GM20000 (cell line): ENCODE measurements around the gene LLGL2.

Experiments used
- DNase-seq: peaks from one replicate; pipeline ENCODE4 v3.0.0; 2012; ENCODE audit warnings: low spot score
- TF ChIP-seq, protein P1 (sequence below): IDR thresholded peaks from 2 replicates; pipeline ENCODE4 v1.5.1; 2012; ENCODE audit warnings: mild to moderate bottlenecking, control low read depth; ENCODE audit errors: extremely low read depth, missing control alignments

The LLGL2 gene

DNA sequence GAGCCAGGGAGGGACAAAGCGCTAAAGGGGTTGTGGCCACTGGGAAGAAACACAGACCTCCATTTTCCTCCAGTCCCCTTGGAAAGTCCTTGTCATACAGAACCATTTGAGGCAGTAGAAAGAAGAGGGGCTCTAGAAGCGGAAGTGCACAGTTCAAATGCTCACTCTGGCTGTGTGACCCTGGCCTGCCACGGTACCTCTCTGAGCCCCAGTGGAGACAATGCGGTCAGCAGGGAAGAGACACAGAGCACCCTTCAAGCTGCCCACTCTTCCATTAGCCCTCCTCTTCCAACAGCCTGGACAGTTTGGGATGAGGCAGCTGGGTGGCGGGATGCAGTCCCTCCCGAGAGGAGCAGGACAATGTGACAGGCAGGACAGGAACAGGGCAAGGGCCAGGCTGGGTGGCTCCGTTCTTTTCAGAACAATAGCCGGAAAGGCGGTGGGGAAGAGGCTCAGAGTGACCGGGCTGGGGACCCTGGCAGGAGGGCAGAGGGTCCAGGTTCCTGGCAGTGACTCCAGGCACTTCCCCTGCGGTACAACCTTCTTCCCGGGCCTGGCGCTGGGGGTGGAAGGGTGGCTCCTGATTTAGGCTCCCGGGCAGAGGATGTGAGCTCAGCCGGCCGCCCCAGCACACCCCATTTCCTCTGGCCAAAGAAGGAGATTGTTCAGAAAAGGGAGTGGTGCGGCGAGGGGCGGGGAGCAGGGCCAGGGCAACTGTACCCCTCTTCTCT lies 15.8 kb upstream of the LLGL2 start:
- DNase-seq, result no peak

DNA sequence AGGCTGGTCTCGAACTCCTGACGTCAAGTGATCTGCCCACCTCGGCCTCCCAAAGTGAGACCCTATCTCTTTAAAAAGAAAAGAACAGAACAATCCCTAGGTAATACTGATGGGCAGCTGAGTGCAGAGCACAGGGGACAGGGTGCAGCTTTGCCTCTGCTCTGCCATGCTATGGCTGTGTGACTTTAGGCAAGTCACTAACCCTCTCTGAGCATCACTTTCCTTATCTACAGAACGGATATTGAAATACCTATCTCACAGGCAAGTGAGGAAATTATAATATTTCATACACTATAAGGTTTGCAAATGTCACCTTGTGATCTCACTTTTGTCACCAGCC lies 14.3 kb upstream of the LLGL2 start:
- no peak for DNase-seq
- TF ChIP-seq, protein P1, sequence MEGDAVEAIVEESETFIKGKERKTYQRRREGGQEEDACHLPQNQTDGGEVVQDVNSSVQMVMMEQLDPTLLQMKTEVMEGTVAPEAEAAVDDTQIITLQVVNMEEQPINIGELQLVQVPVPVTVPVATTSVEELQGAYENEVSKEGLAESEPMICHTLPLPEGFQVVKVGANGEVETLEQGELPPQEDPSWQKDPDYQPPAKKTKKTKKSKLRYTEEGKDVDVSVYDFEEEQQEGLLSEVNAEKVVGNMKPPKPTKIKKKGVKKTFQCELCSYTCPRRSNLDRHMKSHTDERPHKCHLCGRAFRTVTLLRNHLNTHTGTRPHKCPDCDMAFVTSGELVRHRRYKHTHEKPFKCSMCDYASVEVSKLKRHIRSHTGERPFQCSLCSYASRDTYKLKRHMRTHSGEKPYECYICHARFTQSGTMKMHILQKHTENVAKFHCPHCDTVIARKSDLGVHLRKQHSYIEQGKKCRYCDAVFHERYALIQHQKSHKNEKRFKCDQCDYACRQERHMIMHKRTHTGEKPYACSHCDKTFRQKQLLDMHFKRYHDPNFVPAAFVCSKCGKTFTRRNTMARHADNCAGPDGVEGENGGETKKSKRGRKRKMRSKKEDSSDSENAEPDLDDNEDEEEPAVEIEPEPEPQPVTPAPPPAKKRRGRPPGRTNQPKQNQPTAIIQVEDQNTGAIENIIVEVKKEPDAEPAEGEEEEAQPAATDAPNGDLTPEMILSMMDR, result no peak

More for the DNA sequence above, 15.8 kb upstream of the LLGL2 start:
- TF ChIP-seq, protein P1, result no peak

DNA sequence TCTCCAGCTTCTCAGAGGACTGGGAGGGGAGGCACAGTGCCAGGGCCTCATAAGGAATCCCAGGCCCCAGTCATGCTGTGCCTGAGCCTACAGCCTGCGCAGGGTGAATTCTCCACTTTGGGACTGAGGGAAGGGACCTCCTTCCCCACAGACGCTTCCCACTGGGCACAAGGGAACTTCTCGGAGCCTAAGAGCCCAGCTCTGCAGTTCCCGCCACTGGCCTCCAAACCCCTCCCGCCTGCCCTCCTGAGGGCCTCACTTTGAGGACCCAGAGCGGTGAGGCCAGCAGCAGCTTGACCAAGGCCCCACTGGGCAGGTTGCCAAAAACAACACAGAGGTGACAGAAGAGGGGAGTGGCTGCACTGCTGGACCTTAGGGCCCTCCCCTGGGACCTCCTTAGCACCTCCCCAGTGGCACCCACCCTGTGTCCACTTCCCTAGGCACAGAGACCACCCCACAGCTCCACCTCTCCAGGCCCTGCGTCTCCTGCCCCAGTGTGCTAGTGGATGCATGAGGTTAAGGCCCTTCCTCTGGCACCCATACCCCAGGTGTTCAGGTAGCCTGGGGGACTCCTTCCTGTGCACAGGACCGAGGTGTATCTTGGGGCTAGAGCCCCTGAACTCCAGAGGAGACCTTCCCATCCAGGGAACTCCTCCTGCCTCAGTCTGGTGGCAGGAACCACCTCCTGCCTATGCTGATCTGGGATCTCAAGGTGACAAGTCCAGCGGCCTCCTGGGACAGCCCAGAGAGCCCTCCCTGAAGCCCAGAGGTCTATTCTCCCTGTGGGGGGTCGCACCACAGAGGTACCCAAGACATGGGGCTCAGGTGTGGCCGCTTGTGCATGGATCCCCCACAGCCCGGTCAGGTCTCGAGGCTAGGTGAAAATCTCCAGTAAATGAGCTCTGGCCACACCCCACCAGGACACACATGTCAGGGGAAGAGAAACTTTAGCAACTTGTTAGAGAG lies 13.6 kb upstream of the LLGL2 start:
- TF ChIP-seq, protein P1, result no peak
- no peak for DNase-seq

DNA sequence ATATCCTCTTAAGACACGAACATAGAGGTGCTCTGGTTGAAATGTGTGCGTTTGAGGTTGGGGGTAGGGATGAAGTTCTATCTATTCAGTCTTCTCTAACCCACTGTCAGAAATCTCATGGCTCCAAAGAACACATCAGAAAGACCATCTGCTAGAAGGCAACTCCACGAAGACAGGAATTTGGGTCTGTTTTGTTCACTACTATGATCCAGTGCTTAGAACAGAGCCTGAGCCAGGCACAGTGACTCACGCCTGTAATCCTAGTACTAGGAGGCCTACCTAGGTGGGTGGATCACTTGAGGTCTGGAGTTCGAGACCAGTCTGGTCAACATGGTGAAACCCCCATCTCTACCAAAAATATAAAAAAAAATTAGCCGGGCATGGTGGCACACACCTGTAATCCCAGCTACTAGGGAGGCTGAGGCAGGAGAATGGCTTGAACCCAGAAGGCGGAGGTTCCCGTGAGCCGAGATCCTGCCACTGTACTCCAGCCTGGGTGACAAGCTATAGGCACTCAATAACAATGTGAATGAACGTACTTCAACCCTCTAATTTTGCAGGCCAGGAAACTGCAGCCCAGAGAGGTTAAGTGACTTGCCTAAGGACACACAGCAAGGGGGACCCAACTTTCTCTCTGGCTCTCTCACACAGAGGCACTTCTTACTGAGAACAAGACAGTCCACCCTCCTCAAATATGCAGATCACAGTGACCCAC lies 12.4 kb upstream of the LLGL2 start:
- no peak for DNase-seq
- TF ChIP-seq, protein P1, result no peak

DNA sequence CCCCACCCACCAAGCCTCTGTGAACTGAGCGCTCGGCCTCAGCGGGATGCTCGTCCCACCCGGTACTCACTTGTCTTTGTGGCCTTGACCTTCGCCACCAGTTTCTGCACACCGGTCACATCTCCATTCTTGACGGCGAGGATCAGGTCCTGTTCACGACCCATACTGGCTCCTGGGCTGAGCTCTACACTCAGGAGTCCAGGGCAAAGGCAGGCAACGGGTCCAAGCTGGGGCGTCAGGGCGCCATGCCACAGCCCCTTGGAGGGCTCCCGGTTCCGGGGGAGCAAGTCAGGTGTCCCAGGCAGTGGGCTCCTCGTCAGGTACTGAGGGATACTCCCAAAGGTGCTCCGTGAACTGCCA lies 11.9 kb upstream of the LLGL2 start:
- TF ChIP-seq, protein P1, result no peak
- no peak for DNase-seq

DNA sequence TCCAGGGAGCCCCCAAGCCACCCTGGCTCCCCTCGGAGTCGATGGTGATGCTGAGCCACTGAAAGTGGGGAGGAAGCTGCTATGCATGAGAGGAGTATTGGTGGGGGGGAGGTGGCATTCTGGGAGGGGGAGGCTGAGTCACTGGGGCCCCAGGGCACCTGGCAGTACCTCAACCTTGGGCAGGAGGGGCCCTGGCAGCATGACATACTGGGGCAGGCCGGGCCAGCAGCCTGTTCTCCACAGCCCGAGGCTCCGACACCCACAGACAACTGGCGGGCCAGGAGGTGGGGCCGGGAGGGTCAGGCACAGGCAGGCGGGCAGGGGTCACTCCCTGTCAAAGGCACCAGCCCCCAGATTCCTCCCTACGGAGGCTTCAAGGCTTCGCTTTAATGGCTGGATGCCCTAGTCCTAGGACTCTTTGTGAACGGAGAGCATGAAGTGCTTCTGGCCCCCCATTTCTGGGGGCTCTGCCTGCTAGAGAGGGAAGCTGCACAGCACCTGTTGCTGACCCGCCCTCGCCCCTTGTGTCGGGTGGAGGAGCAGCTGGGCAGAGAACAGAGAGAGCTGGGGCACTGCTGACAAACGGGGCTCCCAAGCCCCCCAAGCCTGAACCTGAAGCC lies 11.1 kb upstream of the LLGL2 start:
- DNase-seq, result no peak
- TF ChIP-seq, protein P1, result no peak
